Activated T-helper 9 cell treated with anti-CD3 and anti-CD28 coated beads, Interleukin-2, amount 50 U/mL, for 16 hours (primary cell): ENCODE data around the gene MYLK.
"Not testable (repeated sequence)": the region's sequence is repeated elsewhere in the genome, so short reads cannot be mapped to it uniquely, and the experiment has no call there.

ENCODE experiments used
- DNase-seq: peaks from one replicate; pipeline ENCODE4 v3.0.0-alpha.2; 2020; ENCODE audit warnings: low read depth

Gene MYLK

GRCh38 chr3:123884203-123884831 is at the start of gene MYLK:
MYLK (minus strand) TSS chr3:123884332; CDS start chr3:123793841, 90,491 bp downstream.
- no peak for DNase-seq

GRCh38 chr3:123930445-123930844 is 46.3 kb upstream of the MYLK start:
- no peak for DNase-seq

- no peak for DNase-seq
These were observed 45.2 kb upstream of the MYLK start for GRCh38 chr3:123929325-123929724.

- no peak for DNase-seq
These were observed 42.3 kb upstream of the MYLK start for GRCh38 chr3:123926396-123926795.

GRCh38 chr3:123920868-123921267 is 36.7 kb upstream of the MYLK start:
- no peak for DNase-seq

GRCh38 chr3:123920383-123920782 is 36.3 kb upstream of the MYLK start:
- DNase-seq = no peak

- DNase-seq = no peak
These were observed 35.2 kb upstream of the MYLK start for GRCh38 chr3:123919353-123919752.

GRCh38 chr3:123914829-123915228 is 30.7 kb upstream of the MYLK start:
- no peak for DNase-seq

GRCh38 chr3:123909785-123910184 is 25.7 kb upstream of the MYLK start:
- no peak for DNase-seq

GRCh38 chr3:123907720-123908119 is 23.6 kb upstream of the MYLK start:
- DNase-seq = no peak

GRCh38 chr3:123899300-123899865 is 15.3 kb upstream of the MYLK start:
- no peak for DNase-seq

GRCh38 chr3:123893012-123893411 is 8.9 kb upstream of the MYLK start:
- no peak for DNase-seq

- DNase-seq = no peak
These were observed 8.1 kb upstream of the MYLK start for GRCh38 chr3:123892195-123892594.

- DNase-seq = not testable (repeated sequence)
These were observed 6.9 kb upstream of the MYLK start for GRCh38 chr3:123890991-123891390.

GRCh38 chr3:123890162-123890561 is 6.0 kb upstream of the MYLK start:
- DNase-seq = not testable (repeated sequence)

- no peak for DNase-seq
These were observed 861 bp upstream of the MYLK start for GRCh38 chr3:123884993-123885392.

GRCh38 chr3:123883701-123884202 is 380 bp downstream of the MYLK start:
- DNase-seq = no peak

- DNase-seq = no peak
These were observed 1.0 kb downstream of the MYLK start for GRCh38 chr3:123883111-123883510.

GRCh38 chr3:123881771-123882170 is 2.4 kb downstream of the MYLK start:
- DNase-seq = no peak

- no peak for DNase-seq
These were observed 3.1 kb downstream of the MYLK start for GRCh38 chr3:123880998-123881561.

- DNase-seq = no peak
These were observed 5.3 kb downstream of the MYLK start for GRCh38 chr3:123878807-123879206.

- no peak for DNase-seq
These were observed 6.2 kb downstream of the MYLK start for GRCh38 chr3:123877965-123878364.

- DNase-seq = no peak
These were observed 6.7 kb downstream of the MYLK start for GRCh38 chr3:123877466-123877865.

GRCh38 chr3:123876858-123877257 is 7.3 kb downstream of the MYLK start:
- DNase-seq = no peak
